Measurements from ENCODE around the gene PYROXD2. TPM values are rescaled to one million over a fixed set of nuclear protein-coding genes. Genes with fewer than 3 reads are reported as not detected.

The PYROXD2 gene
- total and polyA plus RNA-seq, 2 of the 8 experiments (the other 6 are each of a cell fraction or from before 2014, with no cell fraction given): 3.2 to 5.4 TPM

- no peak overlapping the region for H3K27ac ChIP-seq (ENCODE audit: low read depth, low read length)
- peaks cover 2% of the 10 kb centered on the region in 2 experiments for H4K20me1 ChIP-seq (replicated peaks in 1 of 2; ENCODE audit: control insufficient read depth in 1 of 2, insufficient read depth in 2 of 2, low read length in 2 of 2)
- H3K36me3 ChIP-seq (ENCODE audit: control insufficient read depth in 2 of 4, insufficient read depth in 4 of 4, low read length in 3 of 4): no peaks in the 10 kb centered on the region
- no peak for DNase-seq (ENCODE audit: low read depth in 1 of 2, low spot score in 2 of 2)
- no peak overlapping the region for H4K5ac ChIP-seq (ENCODE audit: insufficient read length, low read depth, low read length)
- no peak overlapping the region for H2BK15ac ChIP-seq (ENCODE audit: low read length)
- H4K91ac ChIP-seq (replicated peaks; ENCODE audit: insufficient read length, low read length): no peak overlapping the region
- H3K9ac ChIP-seq (replicated peaks in 1 of 4; ENCODE audit: extremely low read depth in 1 of 4, low read depth in 3 of 4, low read length in 3 of 4): no peak overlapping the region
- H3K4me3 ChIP-seq (ENCODE audit: extremely low read depth in 1 of 4, insufficient read depth in 2 of 4, low read depth in 3 of 4, low read length in 4 of 4): no peak overlapping the region
- no peak overlapping the region for H3K56ac ChIP-seq (replicated peaks; ENCODE audit: insufficient read length, low read depth, low read length)
- no peak overlapping the region for H2BK12ac ChIP-seq (ENCODE audit: low read depth, low read length)
- WGBS, 2 experiments (ENCODE audit: extremely low coverage in 1 of 2, insufficient coverage in 1 of 2, insufficient read length in 1 of 2, insufficient replicate concordance in 2 of 2, low coverage in 1 of 2, low lambda C conversion rate in 2 of 2, missing lambda C conversion rate in 1 of 2): 85% methylated on average over 9 of the region's 9 CpGs; no CpG with 5 or more reads in 1 of the 2 experiments
- FAIRE-seq: no peak
- H2BK5ac ChIP-seq (ENCODE audit: low read depth, low read length): no peak overlapping the region
- no peak overlapping the region for H3K4ac ChIP-seq (replicated peaks; ENCODE audit: insufficient read length, low read depth, low read length)
- no peak overlapping the region for H3K4me2 ChIP-seq (ENCODE audit: insufficient read depth in 1 of 2, low read depth in 2 of 2, low read length in 2 of 2)
- no peak overlapping the region for H3K18ac ChIP-seq (ENCODE audit: extremely low read depth, low read length)
- no peak overlapping the region for H3K23ac ChIP-seq (ENCODE audit: insufficient read length)
- H3K4me1 ChIP-seq (replicated peaks in 1 of 4; ENCODE audit: control insufficient read depth in 3 of 4, insufficient read depth in 4 of 4, low read length in 3 of 4): no peaks in the 10 kb centered on the region
- H3K14ac ChIP-seq (ENCODE audit: insufficient read length): no peak overlapping the region
- no peak overlapping the region for H4K8ac ChIP-seq (ENCODE audit: extremely low read depth, insufficient read depth, low read length)
- H3K23me2 ChIP-seq (ENCODE audit: low read depth, low read length): peaks cover 1% of the 10 kb centered on the region; the same call in 1 of the 2 replicates
- no peak overlapping the region for H2AK5ac ChIP-seq (ENCODE audit: low read depth, low read length)
- no peak overlapping the region for H2BK20ac ChIP-seq (ENCODE audit: low read length)
- CTCF ChIA-PET (ENCODE audit: partially characterized antibody): interaction anchor here (1.0 kb wide), 1 partner anchor 13 kb away, joined by 5 read pairs; no protein-coding TSS in a partner anchor
- no peaks in the 10 kb centered on the region for H3K27me3 ChIP-seq (replicated peaks in 1 of 4; ENCODE audit: control insufficient read depth in 3 of 4, extremely low read depth in 1 of 4, insufficient read depth in 3 of 4, low read length in 3 of 4)
- no peak overlapping the region for H2AFZ ChIP-seq (ENCODE audit: low read length)
- H2BK120ac ChIP-seq (replicated peaks; ENCODE audit: low read depth, low read length): no peak overlapping the region
- POLR2A ChIA-PET (ENCODE audit: partially characterized antibody): interaction anchor here (2.6 kb wide), 1 partner anchor 15 kb away, joined by 7 read pairs; the partner anchor contains the start of gene PYROXD2
- H3K9me3 ChIP-seq (ENCODE audit: insufficient read depth in 2 of 2, low read depth in 1 of 2, low read length in 1 of 2): no peaks in the 10 kb centered on the region
- no peaks in the 10 kb centered on the region for H3K79me1 ChIP-seq (ENCODE audit: low read depth, low read length)
- no peaks in the 10 kb centered on the region for H3K79me2 ChIP-seq (ENCODE audit: control insufficient read depth in 1 of 2, insufficient read depth in 2 of 2, low read length in 2 of 2)
- TF ChIP-seq BACH1 (IDR thresholded peaks at IDR 0.05; ENCODE audit: low read length): no peak
- TF ChIP-seq SIX5 (IDR thresholded peaks at IDR 0.05; ENCODE audit: low read depth, low read length): no peak
- no peak for TF ChIP-seq SP4 (IDR thresholded peaks at IDR 0.05; ENCODE audit: low read length)
- TF ChIP-seq GTF2F1 (IDR thresholded peaks at IDR 0.05; ENCODE audit: borderline replicate concordance, low read depth, low read length): no peak
- TF ChIP-seq SIN3A (conservative IDR thresholded peaks at IDR 0.05 in 1 of 2, IDR thresholded peaks at IDR 0.05 in 1 of 2; ENCODE audit: low read depth in 1 of 2, low read length in 2 of 2): no peak
- no peak for TF ChIP-seq CTBP2 (IDR thresholded peaks at IDR 0.05; ENCODE audit: borderline replicate concordance, insufficient read depth, insufficient read length, low read length)
- no peak for TF ChIP-seq POLR2AphosphoS5 (IDR thresholded peaks at IDR 0.05; ENCODE audit: low read depth, low read length)
- TF ChIP-seq BRCA1 (IDR thresholded peaks at IDR 0.05; ENCODE audit: low read depth, low read length): no peak
- TF ChIP-seq SIRT6 (IDR thresholded peaks at IDR 0.05; ENCODE audit: low read length): no peak
- no peak for TF ChIP-seq HDAC2 (IDR thresholded peaks at IDR 0.05; ENCODE audit: borderline replicate concordance in 1 of 2, low read depth in 2 of 2, low read length in 2 of 2)
- no peak for TF ChIP-seq EZH2 (IDR thresholded peaks at IDR 0.05; ENCODE audit: low read depth, low read length, severe bottlenecking)
- no peak for TF ChIP-seq YY1 (IDR thresholded peaks at IDR 0.05; ENCODE audit: low read depth, low read length)
- no peak for TF ChIP-seq SAP30 (IDR thresholded peaks at IDR 0.05; ENCODE audit: insufficient read depth, insufficient replicate concordance, low read length)
- TF ChIP-seq CREB1 (IDR thresholded peaks at IDR 0.05): no peak
These were observed 15.2 kb downstream of the PYROXD2 start for GRCh38 chr10:98399784-98400183.

Data from H1 (cell line).